Uterus (tissue), 4 donors: ENCODE results near the gene SLC9C2. TPM values are rescaled to one million over a fixed set of nuclear protein-coding genes. Genes with fewer than 3 reads are reported as not detected.

Experiments
- DNase-seq, 2 donors: peaks; one replicate each; pipeline ENCODE4 v3.0.0-alpha.2; 2019 to 2020
- H3K27ac ChIP-seq, 2 donors: fragments of 200-600 bp; sonication (generic); 1 replicate in 1 of 2; 2 replicates in 1 of 2; pipeline ENCODE4 v1.5.1; 2016 to 2018
- H3K27me3 ChIP-seq, 2 donors: fragments of 200-600 bp; sonication (generic); one replicate each; pipeline ENCODE4 v1.5.1; 2018 to 2019; ENCODE audit warnings: control low read depth in 1 of 2
- H3K36me3 ChIP-seq, 2 donors: fragments of 200-600 bp; sonication (generic); one replicate each; pipeline ENCODE4 v1.5.1; 2019; ENCODE audit warnings: control low read depth in 1 of 2
- H3K4me1 ChIP-seq, 2 donors: fragments of 200-600 bp; sonication (generic); one replicate each; pipeline ENCODE4 v1.5.1; 2018 to 2019; ENCODE audit warnings: control low read depth in 1 of 2
- H3K4me3 ChIP-seq, 2 donors: fragments of 200-600 bp; sonication (generic); 1 replicate in 1 of 2; 2 replicates in 1 of 2; pipeline ENCODE4 v1.5.1; 2018 to 2019; ENCODE audit warnings: mild to moderate bottlenecking in 1 of 2
- H3K9me3 ChIP-seq, 2 donors: fragments of 200-600 bp; sonication (generic); one replicate each; pipeline ENCODE4 v1.5.1; 2019; ENCODE audit warnings: control low read depth in 1 of 2
- CTCF ChIP-seq, 4 experiments: fragments of 200-600 bp in 2 of 4; fragments of 450-650 bp in 2 of 4; sonication (generic) in 2 of 4; IDR thresholded peaks; one replicate each; pipeline ENCODE4 v1.5.1; 2016 to 2019; ENCODE audit warnings: antibody characterized with exemption in 4 of 4, mild to moderate bottlenecking in 2 of 4, moderate library complexity in 1 of 4
- POLR2A ChIP-seq, 2 donors: fragments of 450-650 bp; IDR thresholded peaks; one replicate each; pipeline ENCODE4 v1.6.1; 2016; ENCODE audit warnings: antibody characterized with exemption in 2 of 2, mild to moderate bottlenecking in 1 of 2, moderate library complexity in 1 of 2
- intact Hi-C: fragments of 100-400 bp; cut with DNase I; formaldehyde crosslinking; loops from one replicate; pipeline ENCODE4 v1.15.1; 2023; ENCODE audit warnings: low total_unique reads
- total RNA-seq, 4 donors: library from RNA; depleted of rRNA in 3 of 4; stranded (reverse); fragments of >200 nt in 3 of 4; gene quantifications; one replicate each; pipeline versions ENCODE4 v1.1.0 to v1.2.4, GENCODE V29; 2014 to 2023
- donor health status: DM: yes; HTN: yes; CAD: no.

SLC9C2 gene
- total RNA-seq, 4 donors from 2014 or later = 0.83 TPM; not detected in 3

DNA sequence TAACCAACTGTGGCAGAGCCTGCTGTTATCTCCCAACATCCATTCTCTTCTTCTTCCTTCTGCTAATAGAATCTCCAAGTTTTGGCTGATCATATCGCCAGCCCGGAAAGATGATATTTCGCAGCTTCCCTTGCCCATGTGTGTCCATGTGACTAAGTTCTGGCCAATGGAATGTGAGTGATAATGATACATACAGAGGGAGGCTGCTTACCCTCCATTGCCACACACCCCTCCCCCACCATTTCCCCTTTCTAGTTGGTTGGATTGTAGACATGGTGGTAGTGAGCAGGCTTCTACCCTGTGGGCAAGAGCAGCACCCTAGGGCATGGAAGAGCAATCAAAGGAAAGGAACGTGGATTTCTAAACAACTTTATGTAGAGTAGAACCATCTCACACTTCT lies 48.8 kb downstream of the SLC9C2 start:
- H3K27ac ChIP-seq = no peak overlapping the region
- no peaks in the 10 kb centered on the region for H3K27me3 ChIP-seq
- intact Hi-C loops = no loop called here
- no peaks in the 10 kb centered on the region for H3K9me3 ChIP-seq
- TF ChIP-seq CTCF (IDR thresholded peaks at IDR 0.05) (no peak), POLR2A (IDR thresholded peaks at IDR 0.05) (no peak)
- no peaks in the 10 kb centered on the region for H3K4me1 ChIP-seq
- no peak for DNase-seq
- H3K36me3 ChIP-seq = no peaks in the 10 kb centered on the region
- no peak overlapping the region for H3K4me3 ChIP-seq

DNA sequence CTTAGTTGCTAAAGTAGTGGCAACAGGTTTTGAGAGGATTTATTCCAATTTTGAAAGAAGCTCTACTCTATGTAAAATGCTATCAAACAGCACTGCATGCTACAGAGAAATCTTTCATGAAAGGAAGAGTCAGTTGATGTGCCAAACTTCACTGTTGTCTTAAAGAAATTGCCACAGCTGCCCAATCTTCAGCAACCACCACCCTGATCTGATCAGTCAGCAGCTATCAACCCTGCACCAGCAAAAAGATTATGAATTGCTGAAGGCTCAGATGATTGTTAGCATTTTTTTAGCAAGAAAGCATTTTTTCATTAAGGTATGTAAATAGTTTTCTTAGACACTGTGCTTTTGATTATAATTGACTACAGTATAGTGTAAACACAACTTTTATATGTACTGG lies 49.6 kb downstream of the SLC9C2 start:
- intact Hi-C loops = no loop called here
- TF ChIP-seq POLR2A (IDR thresholded peaks at IDR 0.05) (no peak), CTCF (IDR thresholded peaks at IDR 0.05) (no peak)
- no peaks in the 10 kb centered on the region for H3K36me3 ChIP-seq

GRCh38 chr1:173551699-173552098 lies 51.2 kb downstream of the SLC9C2 start:
- Histone ChIP-seq H3K27ac (no peak overlapping the region), H3K4me3 (no peak overlapping the region), H3K4me1 (no peaks in the 10 kb centered on the region), H3K36me3 (no peaks in the 10 kb centered on the region), H3K27me3 (no peaks in the 10 kb centered on the region), H3K9me3 (no peaks in the 10 kb centered on the region)
- DNase-seq = no peak
- intact Hi-C loops = no loop called here
- no peak for TF ChIP-seq CTCF (IDR thresholded peaks at IDR 0.05)
- no peak for TF ChIP-seq POLR2A (IDR thresholded peaks at IDR 0.05)

More for the DNA sequence above, 49.6 kb downstream of the SLC9C2 start:
- H3K27ac ChIP-seq = no peak overlapping the region
- DNase-seq = no peak
- no peaks in the 10 kb centered on the region for H3K27me3 ChIP-seq
- H3K4me1 ChIP-seq = no peaks in the 10 kb centered on the region
- H3K4me3 ChIP-seq = no peak overlapping the region
- H3K9me3 ChIP-seq = no peaks in the 10 kb centered on the region

GRCh38 chr1:173549813-173550212 lies 53.1 kb downstream of the SLC9C2 start:
- no peaks in the 10 kb centered on the region for H3K4me1 ChIP-seq
- H3K27me3 ChIP-seq = no peaks in the 10 kb centered on the region
- no peak for TF ChIP-seq POLR2A (IDR thresholded peaks at IDR 0.05)
- no peak overlapping the region for H3K27ac ChIP-seq
- intact Hi-C loops = no loop called here
- H3K4me3 ChIP-seq = no peak overlapping the region
- no peak for DNase-seq
- H3K36me3 ChIP-seq = no peaks in the 10 kb centered on the region
- H3K9me3 ChIP-seq = no peaks in the 10 kb centered on the region

GRCh38 chr1:173545688-173546087 lies 57.2 kb downstream of the SLC9C2 start:
- Histone ChIP-seq H3K4me1 (no peaks in the 10 kb centered on the region), H3K4me3 (no peak overlapping the region), H3K27ac (no peak overlapping the region), H3K27me3 (no peaks in the 10 kb centered on the region), H3K36me3 (no peaks in the 10 kb centered on the region), H3K9me3 (no peaks in the 10 kb centered on the region)
- no peak for DNase-seq
- intact Hi-C loops = no loop called here
- TF ChIP-seq CTCF (IDR thresholded peaks at IDR 0.05) (no peak), POLR2A (IDR thresholded peaks at IDR 0.05) (no peak)

- no peak for TF ChIP-seq CTCF (IDR thresholded peaks at IDR 0.05)
- TF ChIP-seq POLR2A (IDR thresholded peaks at IDR 0.05) = no peak
- Histone ChIP-seq H3K4me1 (no peaks in the 10 kb centered on the region), H3K36me3 (no peaks in the 10 kb centered on the region), H3K27me3 (no peaks in the 10 kb centered on the region), H3K4me3 (no peak overlapping the region), H3K27ac (no peak overlapping the region), H3K9me3 (no peaks in the 10 kb centered on the region)
- intact Hi-C loops = no loop called here
- DNase-seq = no peak
Observed at GRCh38 chr1:173536223-173536622, 66.6 kb downstream of the SLC9C2 start.
